ENCODE measurements around the gene TRMT1.

TRMT1 gene

GRCh38 chr19:13122980-13123957 is 6.7 kb upstream of the TRMT1 start:
- no peak for DNase-seq

- no peak for DNase-seq
Observed at GRCh38 chr19:13122275-13122878, 5.8 kb upstream of the TRMT1 start.

GRCh38 chr19:13121551-13122274 is 5.2 kb upstream of the TRMT1 start:
- no peak for DNase-seq

- no peak for DNase-seq
Observed at GRCh38 chr19:13120817-13121216, 4.3 kb upstream of the TRMT1 start.

GRCh38 chr19:13120031-13120430 is 3.5 kb upstream of the TRMT1 start:
- DNase-seq: no peak

GRCh38 chr19:13119627-13120026 is 3.1 kb upstream of the TRMT1 start:
- DNase-seq: no peak

GRCh38 chr19:13118424-13119193 is 2.1 kb upstream of the TRMT1 start:
- peak; percentile 42 for DNase-seq

- DNase-seq: peak; percentile 89
Observed at GRCh38 chr19:13117772-13118423, 1.4 kb upstream of the TRMT1 start, which contains the start of gene NACC1. Gene NACC1 (plus strand): TSS chr19:13118264. CDS start chr19:13135208, 16,944 bp downstream.

GRCh38 chr19:13117176-13117771 is 734 bp upstream of the TRMT1 start:
- DNase-seq: no peak

GRCh38 chr19:13115936-13116281 is 631 bp downstream of the TRMT1 start:
- DNase-seq: no peak

GRCh38 chr19:13112555-13112954 is 4.0 kb downstream of the TRMT1 start:
- DNase-seq: no peak

- no peak for DNase-seq
Observed at GRCh38 chr19:13110099-13110610, 6.4 kb downstream of the TRMT1 start.

GRCh38 chr19:13109361-13110098 is 7.0 kb downstream of the TRMT1 start:
- DNase-seq: no peak

GRCh38 chr19:13104848-13105711 is 11.5 kb downstream of the TRMT1 start:
- no peak for DNase-seq

GRCh38 chr19:13104360-13104847 is 12.1 kb downstream of the TRMT1 start:
- DNase-seq: no peak

GRCh38 chr19:13103581-13104359 is 12.8 kb downstream of the TRMT1 start:
- no peak for DNase-seq

- no peak for DNase-seq
Observed at GRCh38 chr19:13102666-13103580, 13.6 kb downstream of the TRMT1 start, which contains the start of gene LYL1. Gene LYL1 (minus strand): TSS chr19:13102858. CDS start chr19:13101171, 1,687 bp downstream.

GRCh38 chr19:13102416-13102665 is 14.2 kb downstream of the TRMT1 start:
- DNase-seq: no peak
